ENCODE results near the gene CCDC33.
A peak's percentile ranks its signal among the peaks of the same experiment; 100 is the strongest.

CCDC33 gene

GRCh38 chr15:74221399-74222239 is 14.5 kb upstream of the CCDC33 start:
- DNase-seq (ENCODE audit: low read depth) = no peak
- TF ChIP-seq CTCF (conservative IDR thresholded peaks at IDR 0.05; ENCODE audit: low read depth, low read length) = no peak
- no peak overlapping the region for H3K4me3 ChIP-seq (ENCODE audit: low read depth, low read length)

- H3K4me3 ChIP-seq (ENCODE audit: low read depth, low read length) = no peak overlapping the region
- TF ChIP-seq CTCF (conservative IDR thresholded peaks at IDR 0.05; ENCODE audit: low read depth, low read length) = no peak
- no peak for DNase-seq (ENCODE audit: low read depth)
These were observed 13.6 kb upstream of the CCDC33 start for GRCh38 chr15:74222240-74223119.

GRCh38 chr15:74225928-74226327 is 10.2 kb upstream of the CCDC33 start:
- no peak for DNase-seq (ENCODE audit: low read depth)
- H3K4me3 ChIP-seq (ENCODE audit: low read depth, low read length) = no peak overlapping the region
- TF ChIP-seq CTCF (conservative IDR thresholded peaks at IDR 0.05; ENCODE audit: low read depth, low read length) = no peak

- no peak for TF ChIP-seq CTCF (conservative IDR thresholded peaks at IDR 0.05; ENCODE audit: low read depth, low read length)
- H3K4me3 ChIP-seq (ENCODE audit: low read depth, low read length) = no peak overlapping the region
- no peak for DNase-seq (ENCODE audit: low read depth)
These were observed 9.2 kb upstream of the CCDC33 start for GRCh38 chr15:74226761-74227540.

- TF ChIP-seq CTCF (conservative IDR thresholded peaks at IDR 0.05; ENCODE audit: low read depth, low read length) = no peak
- no peak overlapping the region for H3K4me3 ChIP-seq (ENCODE audit: low read depth, low read length)
- peak; percentile 43 for DNase-seq (ENCODE audit: low read depth)
These were observed 8.0 kb upstream of the CCDC33 start for GRCh38 chr15:74227968-74228722.

- H3K4me3 ChIP-seq (ENCODE audit: low read depth, low read length) = no peak overlapping the region
These were observed 7.4 kb upstream of the CCDC33 start for GRCh38 chr15:74228723-74229081.

More at GRCh38 chr15:74228723-74229081, 7.4 kb upstream of the CCDC33 start:
- no peak for TF ChIP-seq CTCF (conservative IDR thresholded peaks at IDR 0.05; ENCODE audit: low read depth, low read length)
- DNase-seq (ENCODE audit: low read depth) = peak; percentile 46
